ENCODE data around the gene RCVRN.

DNA sequence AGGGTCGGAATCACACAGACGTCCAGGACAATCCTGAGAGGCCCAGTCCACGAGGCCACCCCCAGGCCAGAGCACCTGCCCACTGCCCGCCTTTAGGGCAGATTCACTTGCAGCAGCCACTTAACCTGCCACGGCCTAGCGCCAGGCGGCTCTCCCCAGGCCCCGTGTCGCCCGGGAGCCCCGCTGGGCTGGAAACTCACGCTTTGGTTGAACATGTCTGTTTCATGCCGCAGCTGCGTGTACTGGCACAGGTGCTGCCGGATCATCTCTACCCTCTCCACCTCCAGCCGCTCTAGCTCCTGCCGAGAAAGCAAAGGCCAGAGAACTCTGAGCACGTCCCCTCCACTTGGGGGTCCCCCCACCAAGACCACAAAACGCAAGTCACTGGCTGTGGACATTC is 12.7 kb upstream of the RCVRN start:
- TF ChIP-seq, protein P1, sequence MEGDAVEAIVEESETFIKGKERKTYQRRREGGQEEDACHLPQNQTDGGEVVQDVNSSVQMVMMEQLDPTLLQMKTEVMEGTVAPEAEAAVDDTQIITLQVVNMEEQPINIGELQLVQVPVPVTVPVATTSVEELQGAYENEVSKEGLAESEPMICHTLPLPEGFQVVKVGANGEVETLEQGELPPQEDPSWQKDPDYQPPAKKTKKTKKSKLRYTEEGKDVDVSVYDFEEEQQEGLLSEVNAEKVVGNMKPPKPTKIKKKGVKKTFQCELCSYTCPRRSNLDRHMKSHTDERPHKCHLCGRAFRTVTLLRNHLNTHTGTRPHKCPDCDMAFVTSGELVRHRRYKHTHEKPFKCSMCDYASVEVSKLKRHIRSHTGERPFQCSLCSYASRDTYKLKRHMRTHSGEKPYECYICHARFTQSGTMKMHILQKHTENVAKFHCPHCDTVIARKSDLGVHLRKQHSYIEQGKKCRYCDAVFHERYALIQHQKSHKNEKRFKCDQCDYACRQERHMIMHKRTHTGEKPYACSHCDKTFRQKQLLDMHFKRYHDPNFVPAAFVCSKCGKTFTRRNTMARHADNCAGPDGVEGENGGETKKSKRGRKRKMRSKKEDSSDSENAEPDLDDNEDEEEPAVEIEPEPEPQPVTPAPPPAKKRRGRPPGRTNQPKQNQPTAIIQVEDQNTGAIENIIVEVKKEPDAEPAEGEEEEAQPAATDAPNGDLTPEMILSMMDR (IDR thresholded peaks at IDR 0.05), result no peak
- TF ChIP-seq POLR2A (IDR thresholded peaks at IDR 0.05), result no peak

Measured in uterus (tissue), 2 donors.